Left ventricle myocardium inferior (tissue), 1 donor: ENCODE results near the gene RAB43. TPM values are rescaled to one million over a fixed set of nuclear protein-coding genes. Genes with fewer than 3 reads are reported as not detected.
"Not testable (repeated sequence)": the region's sequence is repeated elsewhere in the genome, so short reads cannot be mapped to it uniquely, and the experiment has no call there.

Source experiments
- DNase-seq: peaks from one replicate; pipeline ENCODE4 v3.0.0-alpha.2; 2020
- H3K27ac ChIP-seq: fragments of 200-600 bp; replicated peaks from 2 replicates; pipeline ENCODE4 v1.8.0; 2021
- H3K27me3 ChIP-seq: fragments of 200-600 bp; 2 replicates; pipeline ENCODE4 v1.8.0; 2021; ENCODE audit warnings: low read depth
- H3K36me3 ChIP-seq: fragments of 200-600 bp; 2 replicates; pipeline ENCODE4 v1.8.0; 2021
- H3K4me1 ChIP-seq: fragments of 200-600 bp; 2 replicates; pipeline ENCODE4 v1.8.0; 2021
- H3K4me3 ChIP-seq: fragments of 200-600 bp; 2 replicates; pipeline ENCODE4 v1.8.0; 2021; ENCODE audit warnings: mild to moderate bottlenecking, moderate library complexity
- H3K9me3 ChIP-seq: fragments of 200-600 bp; replicated peaks from 2 replicates; pipeline ENCODE4 v1.8.0; 2021
- CTCF ChIP-seq: fragments of 200-600 bp; IDR thresholded peaks from 2 replicates; pipeline ENCODE4 v1.8.0; 2021; ENCODE audit warnings: antibody characterized with exemption, mild to moderate bottlenecking, borderline replicate concordance
- intact Hi-C: fragments of 100-400 bp; cut with micrococcal nuclease; formaldehyde crosslinking; loops from one replicate; pipeline ENCODE4 v1.11.0; 2022
- total RNA-seq: library from RNA; stranded (reverse); fragmentation: NEBNext Ultra II Directional; extraction: Animal tissue kit (Norgen Biotek cat#: 25700); gene quantifications from one replicate; pipeline ENCODE4 v1.2.1, GENCODE V29; 2021
- donor health status: DM: no; HTN: yes; CAD: no; lungs with severe emphysema.

RAB43 gene
- total RNA-seq, 1 donor from 2014 or later, result 3.3 TPM

- H3K27me3 ChIP-seq, result no peaks in the 10 kb centered on the region
- H3K9me3 ChIP-seq, result no peaks in the 10 kb centered on the region
- peaks cover 13% of the 10 kb centered on the region for H3K4me1 ChIP-seq
- peaks cover 18% of the 10 kb centered on the region for H3K36me3 ChIP-seq
- H3K4me3 ChIP-seq, result no peak overlapping the region
- DNase-seq, result no peak
- intact Hi-C loops, result no loop called here
- no peak overlapping the region for H3K27ac ChIP-seq
- TF ChIP-seq CTCF, result no peak
Observed at GRCh38 chr3:129112308-129113052, 9.1 kb downstream of the RAB43 start.

- intact Hi-C loops, H3K27ac ChIP-seq, DNase-seq, H3K9me3 ChIP-seq, H3K4me3 ChIP-seq, H3K27me3 ChIP-seq: not testable (repeated sequence)
- Histone ChIP-seq H3K36me3 (peaks cover 18% of the 10 kb centered on the region), H3K4me1 (peaks cover 14% of the 10 kb centered on the region)
Observed at GRCh38 chr3:129111076-129111780, 10.4 kb downstream of the RAB43 start.

DNA sequence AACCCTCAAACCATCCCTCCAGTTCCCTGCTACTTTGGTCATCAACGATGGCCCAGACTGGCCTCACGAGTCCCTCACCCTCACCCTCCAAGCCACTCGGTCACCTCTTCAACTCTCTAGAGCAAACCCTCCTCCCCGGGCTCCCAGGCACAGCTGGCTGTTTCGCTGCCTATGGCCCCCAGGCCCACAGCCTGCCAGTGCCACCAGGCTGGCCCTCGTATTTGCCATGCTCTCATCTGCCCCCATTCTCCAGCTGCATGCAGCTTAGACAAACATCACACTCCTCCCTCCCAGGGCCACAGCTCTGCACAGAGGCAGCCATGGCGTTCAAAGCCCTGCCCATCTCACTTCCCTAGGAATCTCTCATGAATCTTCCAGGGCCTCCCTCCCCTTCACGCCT, 13.8 kb downstream of the RAB43 start:
- Histone ChIP-seq H3K36me3 (peaks cover 16% of the 10 kb centered on the region), H3K27ac (no peak overlapping the region), H3K27me3 (no peaks in the 10 kb centered on the region), H3K4me3 (no peak overlapping the region), H3K9me3 (no peaks in the 10 kb centered on the region), H3K4me1 (peaks cover 15% of the 10 kb centered on the region)
- DNase-seq, result no peak
- intact Hi-C loops, result no loop called here
- no peak for TF ChIP-seq CTCF

GRCh38 chr3:129106866-129107565, 14.6 kb downstream of the RAB43 start:
- Histone ChIP-seq H3K9me3 (no peaks in the 10 kb centered on the region), H3K4me1 (peaks cover 16% of the 10 kb centered on the region), H3K4me3 (no peak overlapping the region), H3K36me3 (peaks cover 16% of the 10 kb centered on the region), H3K27me3 (no peaks in the 10 kb centered on the region), H3K27ac (no peak overlapping the region)
- TF ChIP-seq CTCF, result no peak
- intact Hi-C loops, result no loop called here
- DNase-seq, result no peak

- Histone ChIP-seq H3K36me3 (peaks cover 16% of the 10 kb centered on the region), H3K4me1 (peaks cover 23% of the 10 kb centered on the region), H3K27ac (no peak overlapping the region), H3K4me3 (no peak overlapping the region), H3K27me3 (no peaks in the 10 kb centered on the region), H3K9me3 (no peaks in the 10 kb centered on the region)
- TF ChIP-seq CTCF, result peak; percentile 27
- no peak for DNase-seq
- intact Hi-C loops, result no loop called here
Observed at GRCh38 chr3:129106320-129106719, 15.3 kb downstream of the RAB43 start.
